Cardiac muscle cell (in vitro differentiated cells and primary cell): ENCODE measurements around the gene SNX7. TPM values are rescaled to one million over a fixed set of nuclear protein-coding genes. Genes with fewer than 3 reads are reported as not detected.

ENCODE experiments used
- DNase-seq, 2 donors: peaks; one replicate each; pipeline versions ENCODE4 v3.0.0 to v3.0.0-alpha.2; 2010 to 2017; ENCODE audit warnings: low read depth in 1 of 2, low spot score in 1 of 2
- H3K27ac ChIP-seq: fragments of 200-600 bp; sonication (generic); 2 replicates; pipeline ENCODE4 v1.5.1; 2016
- H3K27me3 ChIP-seq: fragments of 200-600 bp; sonication (generic); 2 replicates; pipeline ENCODE4 v1.6.0; 2016; ENCODE audit warnings: control low read depth
- H3K36me3 ChIP-seq: fragments of 200-600 bp; sonication (generic); 2 replicates; pipeline ENCODE4 v1.5.1; 2016; ENCODE audit warnings: control low read depth
- H3K4me1 ChIP-seq: fragments of 200-600 bp; sonication (generic); 2 replicates; pipeline ENCODE4 v1.8.1; 2017; ENCODE audit warnings: low read depth, mild to moderate bottlenecking, mixed run types
- H3K4me3 ChIP-seq: fragments of 200-600 bp; sonication (generic); 2 replicates; pipeline ENCODE4 v1.5.1; 2016; ENCODE audit warnings: mild to moderate bottlenecking
- H3K9me3 ChIP-seq: fragments of 200-600 bp; sonication (generic); 2 replicates; pipeline ENCODE4 v1.5.1; 2017; ENCODE audit warnings: low read depth, mild to moderate bottlenecking, control low read depth
- polyA plus RNA-seq: library from polyadenylated mRNA; unstranded; fragments of >200 nt; fragmentation: Nextera tagmentation; extraction: Ambion mirVana; gene quantifications from 2 replicates; pipeline ENCODE4 v1.2.1, GENCODE V29; 2016
- total RNA-seq: library from RNA; depleted of rRNA; stranded (reverse); fragments of >200 nt; gene quantifications from 2 replicates; pipeline ENCODE4 v1.2.3, GENCODE V29; 2016
- TF ChIP-seq, protein P1 (sequence below): IDR thresholded peaks from 2 replicates; pipeline ENCODE4 v1.5.1; 2012; ENCODE audit warnings: low read depth, mild to moderate bottlenecking, low read length

Gene SNX7
- total and polyA plus RNA-seq, 2 experiments from 2014 or later = 20.6 to 42.2 TPM

DNA sequence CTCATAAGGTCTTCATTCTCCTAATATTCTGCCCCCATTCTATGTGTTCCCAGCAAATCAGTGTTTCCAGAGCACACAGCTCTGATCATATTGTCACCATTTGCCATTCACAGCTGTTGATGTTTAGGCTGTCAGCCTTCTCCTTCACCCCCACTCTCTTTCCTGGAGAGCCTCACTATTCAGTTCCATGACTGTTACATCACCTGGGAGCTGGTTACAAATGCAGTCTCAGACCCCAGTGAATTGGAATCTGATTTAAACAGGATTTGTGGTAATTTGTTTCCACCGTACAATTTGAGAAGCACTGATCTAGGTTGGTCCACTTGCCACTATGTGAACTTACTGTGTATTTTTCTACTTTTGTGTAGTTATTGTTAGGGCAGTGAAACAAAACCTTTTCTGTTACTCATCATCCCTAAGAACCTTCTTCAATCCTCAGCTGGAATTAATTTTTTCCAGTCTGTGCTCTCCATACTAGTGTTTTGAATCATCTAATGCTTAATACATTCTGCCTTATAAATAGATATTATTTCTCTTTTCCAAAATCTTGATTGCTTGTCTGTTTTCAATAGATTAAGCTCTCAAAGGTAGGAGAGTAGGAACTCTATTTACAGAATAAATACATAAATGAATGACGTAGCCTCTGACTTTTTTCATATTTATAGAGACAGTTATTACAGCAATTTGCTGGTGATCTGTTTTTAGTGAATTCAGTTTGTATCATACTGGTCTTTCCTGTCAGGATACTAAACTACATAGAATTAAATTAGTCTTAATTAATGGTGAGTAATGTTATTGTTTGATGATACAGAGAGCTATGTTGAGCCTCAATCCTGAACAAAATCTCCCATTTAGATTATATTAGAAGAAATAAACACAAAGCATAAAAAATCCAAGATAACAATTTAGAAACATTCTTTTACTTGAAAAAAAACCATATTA lies 8.1 kb downstream of the SNX7 start:
- no peaks in the 10 kb centered on the region for H3K4me1 ChIP-seq
- TF ChIP-seq, protein P1, sequence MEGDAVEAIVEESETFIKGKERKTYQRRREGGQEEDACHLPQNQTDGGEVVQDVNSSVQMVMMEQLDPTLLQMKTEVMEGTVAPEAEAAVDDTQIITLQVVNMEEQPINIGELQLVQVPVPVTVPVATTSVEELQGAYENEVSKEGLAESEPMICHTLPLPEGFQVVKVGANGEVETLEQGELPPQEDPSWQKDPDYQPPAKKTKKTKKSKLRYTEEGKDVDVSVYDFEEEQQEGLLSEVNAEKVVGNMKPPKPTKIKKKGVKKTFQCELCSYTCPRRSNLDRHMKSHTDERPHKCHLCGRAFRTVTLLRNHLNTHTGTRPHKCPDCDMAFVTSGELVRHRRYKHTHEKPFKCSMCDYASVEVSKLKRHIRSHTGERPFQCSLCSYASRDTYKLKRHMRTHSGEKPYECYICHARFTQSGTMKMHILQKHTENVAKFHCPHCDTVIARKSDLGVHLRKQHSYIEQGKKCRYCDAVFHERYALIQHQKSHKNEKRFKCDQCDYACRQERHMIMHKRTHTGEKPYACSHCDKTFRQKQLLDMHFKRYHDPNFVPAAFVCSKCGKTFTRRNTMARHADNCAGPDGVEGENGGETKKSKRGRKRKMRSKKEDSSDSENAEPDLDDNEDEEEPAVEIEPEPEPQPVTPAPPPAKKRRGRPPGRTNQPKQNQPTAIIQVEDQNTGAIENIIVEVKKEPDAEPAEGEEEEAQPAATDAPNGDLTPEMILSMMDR = no peak
- H3K36me3 ChIP-seq = no peaks in the 10 kb centered on the region
- no peak overlapping the region for H3K27ac ChIP-seq
- no peaks in the 10 kb centered on the region for H3K27me3 ChIP-seq
- DNase-seq = no peak
- no peak overlapping the region for H3K4me3 ChIP-seq
- H3K9me3 ChIP-seq = no peaks in the 10 kb centered on the region

DNA sequence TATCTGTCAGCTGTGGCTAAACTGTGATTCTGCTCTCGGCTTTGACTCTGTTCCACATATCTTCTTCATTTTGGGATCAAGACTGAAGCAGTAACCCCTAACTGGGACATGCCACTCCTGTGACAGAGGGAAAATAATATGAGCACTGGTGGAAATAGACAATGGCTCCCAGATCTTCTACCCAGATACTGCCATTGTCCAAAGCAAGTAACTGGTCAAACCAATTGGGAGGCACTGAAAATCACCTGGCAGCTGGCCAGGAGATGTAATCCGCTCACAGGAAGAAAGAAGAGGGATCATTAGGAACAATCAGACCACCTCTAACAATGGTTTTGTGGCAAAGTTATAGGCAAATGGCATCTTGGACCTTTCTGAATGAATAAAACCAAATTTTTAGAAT lies 10.7 kb downstream of the SNX7 start:
- H3K4me3 ChIP-seq = no peak overlapping the region
- no peaks in the 10 kb centered on the region for H3K9me3 ChIP-seq
- H3K27me3 ChIP-seq = no peaks in the 10 kb centered on the region
- TF ChIP-seq, protein P1 = no peak
- no peak overlapping the region for H3K27ac ChIP-seq
- H3K4me1 ChIP-seq = no peaks in the 10 kb centered on the region
- H3K36me3 ChIP-seq = no peaks in the 10 kb centered on the region
- no peak for DNase-seq

GRCh38 chr1:98674075-98674781 lies 12.7 kb downstream of the SNX7 start:
- Histone ChIP-seq H3K9me3 (no peaks in the 10 kb centered on the region), H3K27ac (no peak overlapping the region), H3K4me3 (no peak overlapping the region), H3K36me3 (no peaks in the 10 kb centered on the region), H3K27me3 (no peaks in the 10 kb centered on the region), H3K4me1 (no peaks in the 10 kb centered on the region)
- DNase-seq = peak in 1 of 2 donors; percentile 29
- TF ChIP-seq, protein P1 = no peak

- H3K4me3 ChIP-seq = no peak overlapping the region
- H3K9me3 ChIP-seq = no peaks in the 10 kb centered on the region
- no peak overlapping the region for H3K27ac ChIP-seq
- no peaks in the 10 kb centered on the region for H3K4me1 ChIP-seq
- TF ChIP-seq, protein P1 = no peak
- no peak for DNase-seq
- H3K36me3 ChIP-seq = no peaks in the 10 kb centered on the region
- H3K27me3 ChIP-seq = no peaks in the 10 kb centered on the region
These were observed 13.8 kb downstream of the SNX7 start for GRCh38 chr1:98675282-98675681.

DNA sequence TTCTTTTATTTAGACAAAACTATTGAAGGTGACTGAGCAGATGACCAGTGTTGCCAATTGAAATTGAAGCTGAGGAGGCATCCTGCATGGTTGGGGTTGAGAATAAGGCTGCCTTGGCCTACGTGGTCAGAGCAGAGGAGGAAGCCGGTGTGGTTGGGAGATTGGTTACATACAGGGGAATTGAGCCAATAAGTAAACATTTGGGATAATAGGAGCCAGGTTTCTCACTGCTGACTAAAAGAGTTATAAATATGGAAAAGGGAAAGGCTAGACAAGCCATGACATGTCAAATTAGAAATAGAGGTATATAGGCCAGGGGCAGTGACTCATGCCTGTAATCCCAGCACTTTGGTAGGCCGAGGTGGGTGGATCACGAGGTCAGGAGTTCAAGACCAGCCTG lies 15.8 kb downstream of the SNX7 start:
- DNase-seq = peak in 1 of 2 donors; percentile 15
- Histone ChIP-seq H3K27me3 (no peaks in the 10 kb centered on the region), H3K4me3 (no peak overlapping the region), H3K4me1 (no peaks in the 10 kb centered on the region), H3K9me3 (no peaks in the 10 kb centered on the region), H3K36me3 (no peaks in the 10 kb centered on the region), H3K27ac (no peak overlapping the region)
- TF ChIP-seq, protein P1 = no peak
